ENCODE data around the gene SOBP. TPM values are rescaled to one million over a fixed set of nuclear protein-coding genes. Genes with fewer than 3 reads are reported as not detected.

The SOBP gene
- polyA plus RNA-seq, 2 of the 4 experiments (the other 2 are of a cell fraction) = 0.18 to 0.53 TPM

DNA sequence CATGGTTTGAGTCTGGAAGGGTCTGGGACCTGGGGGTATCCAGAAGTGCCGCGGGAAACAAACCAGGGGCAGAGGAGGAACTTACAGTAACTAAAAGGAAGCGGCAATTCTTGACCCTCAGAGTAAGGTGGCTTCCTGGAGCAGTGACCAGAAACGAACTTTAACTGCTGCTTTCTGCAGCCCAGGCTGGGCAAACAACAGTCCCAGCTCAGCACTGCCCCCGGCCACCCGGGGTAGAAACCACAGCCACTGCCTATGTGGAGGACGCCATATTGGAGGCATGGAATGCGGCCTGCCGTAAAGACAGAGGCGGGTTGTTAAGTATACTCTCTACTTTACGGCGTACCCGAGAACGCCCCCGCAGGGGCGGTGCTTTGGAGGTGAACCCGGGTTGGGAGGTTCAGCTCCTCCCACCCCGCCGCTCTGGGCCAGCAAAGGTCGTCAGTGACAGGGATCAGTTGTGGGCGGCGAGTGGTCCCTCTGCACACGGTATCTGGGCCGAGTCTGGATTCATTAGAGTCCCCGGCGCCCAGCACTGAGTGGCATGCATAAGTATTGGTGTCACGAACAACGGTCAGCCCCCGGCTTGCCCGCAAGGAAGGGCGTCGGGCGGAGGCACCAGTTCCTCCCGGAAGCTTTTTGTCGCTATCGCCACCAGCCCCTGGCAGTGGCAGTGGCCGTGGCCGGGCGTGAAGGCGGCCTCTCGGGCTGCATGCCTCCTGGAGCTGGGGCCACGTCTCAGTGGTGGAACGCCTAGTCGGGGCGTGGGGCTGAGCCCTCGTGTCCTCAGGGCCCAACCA, 30.4 kb upstream of the SOBP start, which contains the start of gene PDSS2:
Gene PDSS2 (minus strand): TSS at position 282 of the 800 bp plus-strand sequence. CDS start 279 bp downstream, at position 3.
- TF ChIP-seq CHD2 (IDR thresholded peaks at IDR 0.05; ENCODE audit: low read length, partially characterized antibody) (no peak), RCOR1 (IDR thresholded peaks at IDR 0.05; ENCODE audit: low read depth, low read length) (no peak), HEYL (CRISPR knock-in tag; IDR thresholded peaks at IDR 0.05) (no peak), HOXB5 (CRISPR knock-in tag; IDR thresholded peaks at IDR 0.05) (no peak), JUN (IDR thresholded peaks at IDR 0.05) (peak; percentile 61 to 62; a peak in 3 of 5 replicates), MAX (IDR thresholded peaks at IDR 0.05) (no peak; the same call in 1 of the 2 replicates), RAD21 (conservative IDR thresholded peaks at IDR 0.05 in 1 of 2, IDR thresholded peaks at IDR 0.05 in 1 of 2) (peak in 1 of 2 experiments; percentile 14; a peak in 1 of 5 replicates), CBX8 (IDR thresholded peaks at IDR 0.05) (no peak), ATOH8 (CRISPR knock-in tag; IDR thresholded peaks at IDR 0.05; ENCODE audit: low read depth) (no peak), TFCP2L1 (CRISPR knock-in tag; IDR thresholded peaks at IDR 0.05) (no peak), ZFP36 (IDR thresholded peaks at IDR 0.05; ENCODE audit: borderline replicate concordance, partially characterized antibody) (no peak), ZSCAN20 (CRISPR knock-in tag; IDR thresholded peaks at IDR 0.05) (no peak), MYC (IDR thresholded peaks at IDR 0.05; ENCODE audit: borderline replicate concordance, low read length) (no peak), HOXB13 (CRISPR knock-in tag; IDR thresholded peaks at IDR 0.05; ENCODE audit: low read depth) (no peak), EP300 (IDR thresholded peaks at IDR 0.05) (no peak), CEBPB (IDR thresholded peaks at IDR 0.05) (no peak), BHLHE40 (IDR thresholded peaks at IDR 0.05; ENCODE audit: low read depth, low read length) (no peak), HDAC2 (IDR thresholded peaks at IDR 0.05) (no peak), POLR2A (IDR thresholded peaks at IDR 0.05; ENCODE audit: low read length) (peak; percentile 70), SREBF2 (IDR thresholded peaks at IDR 0.05) (no peak), CHD4 (IDR thresholded peaks at IDR 0.05; ENCODE audit: borderline replicate concordance) (no peak), CTCF (IDR thresholded peaks at IDR 0.05) (peak; percentile 23; the same call in 1 of the 3 replicates), ZNF302 (CRISPR knock-in tag; IDR thresholded peaks at IDR 0.05) (no peak), ZC3H11A (IDR thresholded peaks at IDR 0.05) (no peak), JUNB (IDR thresholded peaks at IDR 0.05) (no peak), PHF8 (IDR thresholded peaks at IDR 0.05; ENCODE audit: borderline replicate concordance, low read depth) (peak; percentile 44; the same call in 1 of the 2 replicates), KDM1A (IDR thresholded peaks at IDR 0.05; ENCODE audit: low read depth) (no peak), ELK1 (IDR thresholded peaks at IDR 0.05; ENCODE audit: low read depth, low read length) (no peak), SMC3 (IDR thresholded peaks at IDR 0.05) (peak; percentile 23; the same call in 1 of the 3 replicates), USF2 (IDR thresholded peaks at IDR 0.05) (no peak), FOSB (CRISPR knock-in tag; IDR thresholded peaks at IDR 0.05) (no peak), HES2 (IDR thresholded peaks at IDR 0.05) (no peak), RNF2 (IDR thresholded peaks at IDR 0.05; ENCODE audit: borderline replicate concordance, low read depth) (no peak)
- TF ChIP-seq, protein P1, sequence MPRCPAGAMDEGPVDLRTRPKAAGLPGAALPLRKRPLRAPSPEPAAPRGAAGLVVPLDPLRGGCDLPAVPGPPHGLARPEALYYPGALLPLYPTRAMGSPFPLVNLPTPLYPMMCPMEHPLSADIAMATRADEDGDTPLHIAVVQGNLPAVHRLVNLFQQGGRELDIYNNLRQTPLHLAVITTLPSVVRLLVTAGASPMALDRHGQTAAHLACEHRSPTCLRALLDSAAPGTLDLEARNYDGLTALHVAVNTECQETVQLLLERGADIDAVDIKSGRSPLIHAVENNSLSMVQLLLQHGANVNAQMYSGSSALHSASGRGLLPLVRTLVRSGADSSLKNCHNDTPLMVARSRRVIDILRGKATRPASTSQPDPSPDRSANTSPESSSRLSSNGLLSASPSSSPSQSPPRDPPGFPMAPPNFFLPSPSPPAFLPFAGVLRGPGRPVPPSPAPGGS (IDR thresholded peaks at IDR 0.05) = peak; percentile 76; the same call in 2 of the 3 replicates
- 0% methylated on average over 4 of the region's 46 CpGs for WGBS (ENCODE audit: missing lambda C conversion rate)
- H3K4me2 ChIP-seq = peak within 1 kb of the TSS; percentile 94
- DNase-seq (ENCODE audit: low read depth in 1 of 2, low spot score in 1 of 2) = peak; percentile 86 to 95
- peaks cover 6% of the 10 kb centered on the region; the same call in 1 of the 3 replicates for H3K4me1 ChIP-seq
- ATAC-seq = peak; percentile 97 to 98
- no peak for FAIRE-seq
- ChIA-PET POLR2A (interaction anchor here (0.5 to 1.4 kb wide), 8 partner anchors 10 to 344 kb away, joined by 3 to 10 read pairs (median 4); partner anchors contain the start of gene BEND3), CTCF (interaction anchor here (0.6 to 1.6 kb wide), 12 partner anchors 11 to 586 kb away, joined by 3 to 5 read pairs (median 3); no protein-coding TSS in a partner anchor)
- H3K9me3 ChIP-seq = no peaks in the 10 kb centered on the region
- peak within 1 kb of the TSS; percentile 88 to 93 for H3K27ac ChIP-seq
- H3K4me3 ChIP-seq = peak within 1 kb of the TSS; percentile 85

Measured in A549 (cell line).